Esophagus squamous epithelium (tissue), 4 donors: ENCODE measurements around the gene BOLA1.

Experiments
- CTCF ChIP-seq, 6 experiments: fragments of 450-650 bp in 4 of 6; fragments of 200-600 bp in 2 of 6; sonication (generic) in 2 of 6; IDR thresholded peaks; one replicate each; pipeline ENCODE4 v1.5.1; 2016 to 2019; ENCODE audit warnings: antibody characterized with exemption in 6 of 6, mild to moderate bottlenecking in 4 of 6, moderate library complexity in 4 of 6
- POLR2A ChIP-seq, 4 donors: fragments of 450-650 bp; IDR thresholded peaks; one replicate each; pipeline ENCODE4 v1.6.1; 2017; ENCODE audit warnings: antibody characterized with exemption in 4 of 4, mild to moderate bottlenecking in 4 of 4, moderate library complexity in 3 of 4

DNA sequence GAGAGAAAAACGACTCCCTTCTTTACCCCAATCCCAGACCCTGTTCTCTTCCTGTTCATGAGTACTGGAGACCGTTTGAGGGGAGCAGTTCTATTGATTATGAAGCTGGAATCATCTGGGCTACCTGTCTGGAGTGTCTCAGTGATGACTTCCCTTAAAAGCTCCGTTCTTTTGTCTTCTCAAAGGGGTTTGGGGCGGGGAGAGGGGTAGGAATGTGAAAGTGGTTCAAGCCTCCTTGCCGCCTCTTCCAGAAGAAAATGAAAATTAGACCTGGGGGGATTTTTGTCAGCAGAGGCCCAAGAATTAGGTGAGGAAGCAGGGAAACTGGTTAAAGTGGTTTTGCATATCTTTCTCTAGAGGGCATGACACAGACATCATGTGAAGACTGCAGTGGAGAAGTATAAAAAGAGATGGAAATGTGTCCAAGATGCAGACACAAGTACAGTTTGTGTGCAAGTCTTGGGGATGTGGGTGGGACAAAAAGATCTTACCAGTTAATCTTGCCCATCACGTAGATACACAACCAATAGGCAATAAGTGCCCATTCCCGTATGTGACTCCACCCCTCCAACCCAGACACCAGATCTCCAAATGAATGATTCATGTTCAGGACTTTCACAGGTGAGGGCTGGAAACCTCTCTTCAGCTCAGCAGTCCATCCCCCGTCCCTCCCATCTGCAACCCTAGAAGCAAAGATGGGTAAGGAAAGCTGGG is 37.8 kb downstream of the BOLA1 start:
- TF ChIP-seq CTCF (IDR thresholded peaks at IDR 0.05) = no peak
- peak in 3 of 4 donors; percentile 21 to 77 (median 59) for TF ChIP-seq POLR2A (IDR thresholded peaks at IDR 0.05)
